BLaER1 treated with 17β-estradiol and CSF1 and Interleukin-3, amounts not matched to agents 10 nM and 100 nM (cell line): ENCODE data around the gene KLHL20.

Source experiments
- H3K27ac ChIP-seq, 11 experiments: shearing (Covaris generic); formaldehyde crosslinking; 2 replicates each; pipeline ENCODE4 v1.8.1; 2022
- H3K27me3 ChIP-seq, 11 experiments: shearing (Covaris generic); formaldehyde crosslinking; 2 replicates each; pipeline ENCODE4 v1.8.1; 2022
- H3K36me3 ChIP-seq, 11 experiments: shearing (Covaris generic); formaldehyde crosslinking; 2 replicates each; pipeline ENCODE4 v1.8.1; 2022
- H3K4me1 ChIP-seq, 10 experiments: shearing (Covaris generic); formaldehyde crosslinking; 2 replicates each; pipeline ENCODE4 v1.8.1; 2022
- H3K4me2 ChIP-seq, 11 experiments: shearing (Covaris generic); formaldehyde crosslinking; 2 replicates each; pipeline ENCODE4 v1.8.1; 2022
- H3K4me3 ChIP-seq, 10 experiments: shearing (Covaris generic); formaldehyde crosslinking; 2 replicates each; pipeline ENCODE4 v1.8.1; 2022
- H3K9ac ChIP-seq, 11 experiments: shearing (Covaris generic); formaldehyde crosslinking; 2 replicates each; pipeline ENCODE4 v1.8.1; 2022
- H3K9me3 ChIP-seq, 11 experiments: shearing (Covaris generic); formaldehyde crosslinking; replicated peaks in 1 of 11; 2 replicates each; pipeline ENCODE4 v1.8.1; 2022
- H4K20me1 ChIP-seq, 11 experiments: shearing (Covaris generic); formaldehyde crosslinking; 2 replicates each; pipeline ENCODE4 v1.8.1; 2022
- Cebpa-rat ChIP-seq, 11 experiments: shearing (Covaris generic); IDR thresholded peaks; 2 replicates each; pipeline ENCODE4 v1.8.1; 2022

KLHL20 gene

GRCh38 chr1:173818459-173818858 is 103.7 kb downstream of the KLHL20 start:
- H3K4me3 ChIP-seq: no peak overlapping the region
- H4K20me1 ChIP-seq: peaks cover 0 to 7% (median 0%) of the 10 kb centered on the region in 11 experiments; a peak in 2 of 22 replicates
- no peak overlapping the region for H3K4me2 ChIP-seq
- TF ChIP-seq Cebpa-rat (IDR thresholded peaks at IDR 0.05): no peak
- peaks cover 10 to 60% (median 54%) of the 10 kb centered on the region in 11 experiments for H3K36me3 ChIP-seq
- H3K27me3 ChIP-seq: no peaks in the 10 kb centered on the region
- H3K9me3 ChIP-seq: peaks cover 0 to 56% (median 43%) of the 10 kb centered on the region in 11 experiments; a peak in 21 of 22 replicates
- no peak overlapping the region for H3K9ac ChIP-seq
- H3K27ac ChIP-seq: no peak overlapping the region
- peaks cover 14 to 26% (median 23%) of the 10 kb centered on the region in 10 experiments for H3K4me1 ChIP-seq

GRCh38 chr1:173821680-173822079 is 106.9 kb downstream of the KLHL20 start:
- 0 out of 20 replicates have a peak overlapping the region, but pooled peaks of 1 of the 10 experiments have one; percentile 8 for H3K4me3 ChIP-seq
- H3K4me2 ChIP-seq: peak overlapping the region in 10 of 11 experiments; percentile 26 to 97 (median 87); a peak in 14 of 22 replicates

GRCh38 chr1:173823781-173824314 is 109.1 kb downstream of the KLHL20 start:
- Histone ChIP-seq H3K27me3 (no peaks in the 10 kb centered on the region), H3K36me3 (peaks cover 2 to 48% (median 27%) of the 10 kb centered on the region in 11 experiments), H3K4me1 (peaks cover 30 to 57% (median 47%) of the 10 kb centered on the region in 10 experiments), H3K4me2 (peak overlapping the region; percentile 66 to 97 (median 89)), H3K9me3 (peaks cover 0 to 8% (median 4%) of the 10 kb centered on the region in 11 experiments; a peak in 12 of 22 replicates), H3K27ac (peak overlapping the region; percentile 79 to 93 (median 89)), H3K9ac (peak overlapping the region; percentile 84 to 93 (median 88)), H4K20me1 (peaks cover 0 to 7% (median 0%) of the 10 kb centered on the region in 11 experiments; a peak in 2 of 22 replicates), H3K4me3 (peak overlapping the region; percentile 77 to 94 (median 86))
- no peak for TF ChIP-seq Cebpa-rat (IDR thresholded peaks at IDR 0.05)

More at GRCh38 chr1:173821680-173822079, 106.9 kb downstream of the KLHL20 start:
- Histone ChIP-seq H4K20me1 (peaks cover 0 to 7% (median 0%) of the 10 kb centered on the region in 11 experiments; a peak in 2 of 22 replicates), H3K36me3 (peaks cover 10 to 56% (median 45%) of the 10 kb centered on the region in 11 experiments), H3K9ac (0 out of 22 replicates have a peak overlapping the region, but pooled peaks of 1 of the 11 experiments have one; percentile 38), H3K9me3 (peaks cover 0 to 27% (median 23%) of the 10 kb centered on the region in 11 experiments; a peak in 20 of 22 replicates), H3K4me1 (peaks cover 22 to 42% (median 39%) of the 10 kb centered on the region in 10 experiments), H3K27ac (no peak overlapping the region), H3K27me3 (no peaks in the 10 kb centered on the region)
- no peak for TF ChIP-seq Cebpa-rat (IDR thresholded peaks at IDR 0.05)

GRCh38 chr1:173824315-173825081 is 109.7 kb downstream of the KLHL20 start, which contains the start of the genes CENPL and DARS2:
Gene CENPL, minus strand, starts transcription at chr1:173824883. Its CDS starts 13,584 bp downstream, at chr1:173811299.
Gene DARS2, plus strand, starts transcription at chr1:173824673. Its CDS starts 557 bp downstream, at chr1:173825230.
- peaks cover 0 to 48% (median 21%) of the 10 kb centered on the region in 11 experiments; a peak in 21 of 22 replicates for H3K36me3 ChIP-seq
- peak within 1 kb of the TSS; percentile 84 to 93 (median 88) for H3K9ac ChIP-seq
- peaks cover 0 to 1% (median 0%) of the 10 kb centered on the region in 11 experiments; a peak in 2 of 22 replicates for H3K9me3 ChIP-seq
- peak within 1 kb of the TSS; percentile 66 to 97 (median 89) for H3K4me2 ChIP-seq
- H3K27me3 ChIP-seq: no peaks in the 10 kb centered on the region
- peaks cover 0 to 7% (median 0%) of the 10 kb centered on the region in 11 experiments; a peak in 2 of 22 replicates for H4K20me1 ChIP-seq
- no peak for TF ChIP-seq Cebpa-rat (IDR thresholded peaks at IDR 0.05)
- peak within 1 kb of the TSS; percentile 77 to 94 (median 86) for H3K4me3 ChIP-seq
- H3K27ac ChIP-seq: peak within 1 kb of the TSS; percentile 79 to 93 (median 89)
- H3K4me1 ChIP-seq: peaks cover 30 to 57% (median 47%) of the 10 kb centered on the region in 10 experiments

GRCh38 chr1:173827611-173828010 is 112.8 kb downstream of the KLHL20 start:
- Histone ChIP-seq H4K20me1 (no peaks in the 10 kb centered on the region), H3K4me3 (no peak overlapping the region), H3K4me1 (peaks cover 24 to 41% (median 32%) of the 10 kb centered on the region in 10 experiments), H3K9ac (no peak overlapping the region), H3K27ac (no peak overlapping the region), H3K4me2 (peak overlapping the region in 8 of 11 experiments; percentile 14 to 78 (median 40); a peak in 10 of 22 replicates), H3K36me3 (peaks cover 4 to 52% (median 27%) of the 10 kb centered on the region in 11 experiments; a peak in 21 of 22 replicates), H3K9me3 (no peaks in the 10 kb centered on the region), H3K27me3 (no peaks in the 10 kb centered on the region)
- TF ChIP-seq Cebpa-rat (IDR thresholded peaks at IDR 0.05): no peak

- no peaks in the 10 kb centered on the region for H3K9me3 ChIP-seq
- H3K27ac ChIP-seq: no peak overlapping the region
- H3K4me3 ChIP-seq: no peak overlapping the region
- no peak for TF ChIP-seq Cebpa-rat (IDR thresholded peaks at IDR 0.05)
- H3K36me3 ChIP-seq: peaks cover 46 to 96% (median 76%) of the 10 kb centered on the region in 11 experiments
- H3K27me3 ChIP-seq: no peaks in the 10 kb centered on the region
- no peaks in the 10 kb centered on the region for H4K20me1 ChIP-seq
- no peak overlapping the region for H3K9ac ChIP-seq
- no peak overlapping the region for H3K4me2 ChIP-seq
- peaks cover 0 to 6% (median 0%) of the 10 kb centered on the region in 10 experiments; a peak in 1 of 20 replicates for H3K4me1 ChIP-seq
Observed at GRCh38 chr1:173832748-173833147, 118.0 kb downstream of the KLHL20 start.
